ENCODE results near the gene ISM2.

ISM2 gene

GRCh38 chr14:77467801-77468200 is 30.8 kb downstream of the ISM2 start:
- DNase-seq (ENCODE audit: low read depth) = no peak

- DNase-seq (ENCODE audit: low read depth) = peak; percentile 51
These were observed 39.4 kb downstream of the ISM2 start for GRCh38 chr14:77459072-77459723.

- peak; percentile 23 for DNase-seq (ENCODE audit: low read depth)
These were observed 40.2 kb downstream of the ISM2 start for GRCh38 chr14:77458249-77458950.

- peak; percentile 90 for DNase-seq (ENCODE audit: low read depth)
These were observed 40.9 kb downstream of the ISM2 start, which contains the start of the genes AHSA1 and VIPAS39 for GRCh38 chr14:77457522-77458248. AHSA1 (plus strand) TSS chr14:77458093; CDS start chr14:77458190, 97 bp downstream. VIPAS39 (minus strand) TSS chr14:77457601; CDS start chr14:77454102, 3,499 bp downstream.

- no peak for DNase-seq (ENCODE audit: low read depth)
These were observed 41.5 kb downstream of the ISM2 start for GRCh38 chr14:77457115-77457521.

- no peak for DNase-seq (ENCODE audit: low read depth)
These were observed 42.5 kb downstream of the ISM2 start for GRCh38 chr14:77455966-77456640.

GRCh38 chr14:77442196-77442595 is 56.4 kb downstream of the ISM2 start:
- DNase-seq (ENCODE audit: low read depth) = no peak

- DNase-seq (ENCODE audit: low read depth) = no peak
These were observed 58.8 kb downstream of the ISM2 start for GRCh38 chr14:77439861-77440260.

- DNase-seq (ENCODE audit: low read depth) = no peak
These were observed 60.0 kb downstream of the ISM2 start for GRCh38 chr14:77438596-77438995.

- no peak for DNase-seq (ENCODE audit: low read depth)
These were observed 62.6 kb downstream of the ISM2 start for GRCh38 chr14:77436042-77436441.

GRCh38 chr14:77426396-77426795 is 72.2 kb downstream of the ISM2 start:
- no peak for DNase-seq (ENCODE audit: low read depth)

GRCh38 chr14:77424862-77425261 is 73.8 kb downstream of the ISM2 start:
- DNase-seq (ENCODE audit: low read depth) = no peak
